ENCODE measurements around the gene PCDHGA11.
A peak's percentile ranks its signal among the peaks of the same experiment; 100 is the strongest.

Gene PCDHGA11

DNA sequence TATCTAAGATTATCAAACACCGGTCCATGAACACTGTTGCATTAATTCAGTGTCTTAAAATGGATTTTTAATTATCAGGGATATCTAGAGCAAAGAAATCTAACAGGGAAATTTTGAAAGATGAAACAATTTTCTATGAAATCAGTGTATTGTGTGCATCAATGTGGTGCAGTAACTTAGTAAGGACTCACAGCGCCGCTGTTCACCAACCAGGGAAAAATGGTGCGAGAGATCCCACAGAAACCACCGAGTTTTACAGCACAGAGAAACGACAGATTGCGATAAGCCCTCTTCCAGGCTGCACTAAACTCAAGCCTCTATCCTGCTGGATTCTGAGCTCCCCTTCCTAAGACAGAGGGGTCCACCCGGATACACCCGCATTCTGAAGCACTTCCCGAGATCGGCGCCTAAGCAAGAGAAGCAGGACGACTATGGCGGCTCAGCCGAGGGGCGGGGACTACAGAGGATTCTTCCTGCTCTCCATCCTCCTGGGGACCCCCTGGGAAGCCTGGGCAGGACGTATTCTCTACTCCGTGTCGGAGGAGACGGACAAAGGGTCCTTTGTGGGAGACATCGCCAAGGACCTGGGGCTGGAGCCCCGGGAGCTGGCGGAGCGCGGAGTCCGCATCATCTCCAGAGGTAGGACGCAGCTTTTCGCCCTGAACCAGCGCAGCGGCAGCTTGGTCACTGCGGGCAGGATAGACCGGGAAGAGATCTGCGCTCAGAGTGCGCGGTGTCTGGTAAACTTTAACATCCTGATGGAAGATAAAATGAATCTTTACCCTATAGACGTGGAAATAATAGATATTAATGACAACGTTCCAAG, 38.2 kb upstream of the PCDHGA11 start, which contains the start of gene PCDHGA7:
Gene PCDHGA7, plus strand, starts transcription at position 274 of the 826 bp plus-strand sequence. Its CDS starts 158 bp downstream, at position 432.
- Histone ChIP-seq H3K4me3 (ENCODE audit: low read depth, low read length) (peak within 1 kb of the TSS; percentile 40), H3K27ac (ENCODE audit: extremely low read depth, low read depth, low read length) (no peak within 1 kb of the TSS)
- POLR2A ChIA-PET: no interaction called here

More for the DNA sequence above, 38.2 kb upstream of the PCDHGA11 start, which contains the start of gene PCDHGA7:
- Histone ChIP-seq H3K36me3 (ENCODE audit: control insufficient read depth in 2 of 2, insufficient read depth in 1 of 2, low read length in 2 of 2) (no peaks in the 10 kb centered on the region), H3K4me1 (ENCODE audit: control insufficient read depth, insufficient read depth, low read length) (no peaks in the 10 kb centered on the region), H3K9me3 (ENCODE audit: control insufficient read depth, insufficient read depth, low read depth, low read length) (no peaks in the 10 kb centered on the region)
- CTCF ChIA-PET: interaction anchor here (0.6 to 1.7 kb wide), 11 partner anchors 9 to 513 kb away, joined by 3 to 8 read pairs (median 4); partner anchors contain the start of genes PCDHGA3, PCDHGA8 and PCDHGB5
- TF ChIP-seq ZNF266 (tag by site-specific recombination; IDR thresholded peaks at IDR 0.05; ENCODE audit: low read depth): no peak
- no peak for TF ChIP-seq ZNF248 (tag by site-specific recombination; IDR thresholded peaks at IDR 0.05)
- TF ChIP-seq, protein P1, sequence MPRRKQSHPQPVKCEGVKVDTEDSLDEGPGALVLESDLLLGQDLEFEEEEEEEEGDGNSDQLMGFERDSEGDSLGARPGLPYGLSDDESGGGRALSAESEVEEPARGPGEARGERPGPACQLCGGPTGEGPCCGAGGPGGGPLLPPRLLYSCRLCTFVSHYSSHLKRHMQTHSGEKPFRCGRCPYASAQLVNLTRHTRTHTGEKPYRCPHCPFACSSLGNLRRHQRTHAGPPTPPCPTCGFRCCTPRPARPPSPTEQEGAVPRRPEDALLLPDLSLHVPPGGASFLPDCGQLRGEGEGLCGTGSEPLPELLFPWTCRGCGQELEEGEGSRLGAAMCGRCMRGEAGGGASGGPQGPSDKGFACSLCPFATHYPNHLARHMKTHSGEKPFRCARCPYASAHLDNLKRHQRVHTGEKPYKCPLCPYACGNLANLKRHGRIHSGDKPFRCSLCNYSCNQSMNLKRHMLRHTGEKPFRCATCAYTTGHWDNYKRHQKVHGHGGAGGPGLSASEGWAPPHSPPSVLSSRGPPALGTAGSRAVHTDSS (tag by site-specific recombination; IDR thresholded peaks at IDR 0.05): no peak
- TF ChIP-seq ZNF677 (tag by site-specific recombination; IDR thresholded peaks at IDR 0.05): no peak
- TF ChIP-seq ZNF132 (tag by site-specific recombination; IDR thresholded peaks at IDR 0.05; ENCODE audit: borderline replicate concordance): no peak
- no peak for TF ChIP-seq ZNF2 (tag by site-specific recombination; IDR thresholded peaks at IDR 0.05)
- no peak for TF ChIP-seq OSR2 (tag by site-specific recombination; IDR thresholded peaks at IDR 0.05)
- TF ChIP-seq, protein P2, sequence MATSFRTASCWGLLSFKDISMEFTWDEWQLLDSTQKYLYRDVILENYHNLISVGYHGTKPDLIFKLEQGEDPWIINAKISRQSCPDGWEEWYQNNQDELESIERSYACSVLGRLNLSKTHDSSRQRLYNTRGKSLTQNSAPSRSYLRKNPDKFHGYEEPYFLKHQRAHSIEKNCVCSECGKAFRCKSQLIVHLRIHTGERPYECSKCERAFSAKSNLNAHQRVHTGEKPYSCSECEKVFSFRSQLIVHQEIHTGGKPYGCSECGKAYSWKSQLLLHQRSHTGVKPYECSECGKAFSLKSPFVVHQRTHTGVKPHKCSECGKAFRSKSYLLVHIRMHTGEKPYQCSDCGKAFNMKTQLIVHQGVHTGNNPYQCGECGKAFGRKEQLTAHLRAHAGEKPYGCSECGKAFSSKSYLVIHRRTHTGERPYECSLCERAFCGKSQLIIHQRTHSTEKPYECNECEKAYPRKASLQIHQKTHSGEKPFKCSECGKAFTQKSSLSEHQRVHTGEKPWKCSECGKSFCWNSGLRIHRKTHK (tag by site-specific recombination; IDR thresholded peaks at IDR 0.05): no peak
- TF ChIP-seq, protein P3, sequence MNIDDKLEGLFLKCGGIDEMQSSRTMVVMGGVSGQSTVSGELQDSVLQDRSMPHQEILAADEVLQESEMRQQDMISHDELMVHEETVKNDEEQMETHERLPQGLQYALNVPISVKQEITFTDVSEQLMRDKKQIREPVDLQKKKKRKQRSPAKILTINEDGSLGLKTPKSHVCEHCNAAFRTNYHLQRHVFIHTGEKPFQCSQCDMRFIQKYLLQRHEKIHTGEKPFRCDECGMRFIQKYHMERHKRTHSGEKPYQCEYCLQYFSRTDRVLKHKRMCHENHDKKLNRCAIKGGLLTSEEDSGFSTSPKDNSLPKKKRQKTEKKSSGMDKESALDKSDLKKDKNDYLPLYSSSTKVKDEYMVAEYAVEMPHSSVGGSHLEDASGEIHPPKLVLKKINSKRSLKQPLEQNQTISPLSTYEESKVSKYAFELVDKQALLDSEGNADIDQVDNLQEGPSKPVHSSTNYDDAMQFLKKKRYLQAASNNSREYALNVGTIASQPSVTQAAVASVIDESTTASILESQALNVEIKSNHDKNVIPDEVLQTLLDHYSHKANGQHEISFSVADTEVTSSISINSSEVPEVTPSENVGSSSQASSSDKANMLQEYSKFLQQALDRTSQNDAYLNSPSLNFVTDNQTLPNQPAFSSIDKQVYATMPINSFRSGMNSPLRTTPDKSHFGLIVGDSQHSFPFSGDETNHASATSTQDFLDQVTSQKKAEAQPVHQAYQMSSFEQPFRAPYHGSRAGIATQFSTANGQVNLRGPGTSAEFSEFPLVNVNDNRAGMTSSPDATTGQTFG (tag by site-specific recombination; IDR thresholded peaks at IDR 0.05; ENCODE audit: borderline replicate concordance): no peak
- no peak for TF ChIP-seq ZNF324 (tag by site-specific recombination; IDR thresholded peaks at IDR 0.05)
- no peak for TF ChIP-seq OVOL3 (tag by site-specific recombination; IDR thresholded peaks at IDR 0.05)
- TF ChIP-seq, protein P4, sequence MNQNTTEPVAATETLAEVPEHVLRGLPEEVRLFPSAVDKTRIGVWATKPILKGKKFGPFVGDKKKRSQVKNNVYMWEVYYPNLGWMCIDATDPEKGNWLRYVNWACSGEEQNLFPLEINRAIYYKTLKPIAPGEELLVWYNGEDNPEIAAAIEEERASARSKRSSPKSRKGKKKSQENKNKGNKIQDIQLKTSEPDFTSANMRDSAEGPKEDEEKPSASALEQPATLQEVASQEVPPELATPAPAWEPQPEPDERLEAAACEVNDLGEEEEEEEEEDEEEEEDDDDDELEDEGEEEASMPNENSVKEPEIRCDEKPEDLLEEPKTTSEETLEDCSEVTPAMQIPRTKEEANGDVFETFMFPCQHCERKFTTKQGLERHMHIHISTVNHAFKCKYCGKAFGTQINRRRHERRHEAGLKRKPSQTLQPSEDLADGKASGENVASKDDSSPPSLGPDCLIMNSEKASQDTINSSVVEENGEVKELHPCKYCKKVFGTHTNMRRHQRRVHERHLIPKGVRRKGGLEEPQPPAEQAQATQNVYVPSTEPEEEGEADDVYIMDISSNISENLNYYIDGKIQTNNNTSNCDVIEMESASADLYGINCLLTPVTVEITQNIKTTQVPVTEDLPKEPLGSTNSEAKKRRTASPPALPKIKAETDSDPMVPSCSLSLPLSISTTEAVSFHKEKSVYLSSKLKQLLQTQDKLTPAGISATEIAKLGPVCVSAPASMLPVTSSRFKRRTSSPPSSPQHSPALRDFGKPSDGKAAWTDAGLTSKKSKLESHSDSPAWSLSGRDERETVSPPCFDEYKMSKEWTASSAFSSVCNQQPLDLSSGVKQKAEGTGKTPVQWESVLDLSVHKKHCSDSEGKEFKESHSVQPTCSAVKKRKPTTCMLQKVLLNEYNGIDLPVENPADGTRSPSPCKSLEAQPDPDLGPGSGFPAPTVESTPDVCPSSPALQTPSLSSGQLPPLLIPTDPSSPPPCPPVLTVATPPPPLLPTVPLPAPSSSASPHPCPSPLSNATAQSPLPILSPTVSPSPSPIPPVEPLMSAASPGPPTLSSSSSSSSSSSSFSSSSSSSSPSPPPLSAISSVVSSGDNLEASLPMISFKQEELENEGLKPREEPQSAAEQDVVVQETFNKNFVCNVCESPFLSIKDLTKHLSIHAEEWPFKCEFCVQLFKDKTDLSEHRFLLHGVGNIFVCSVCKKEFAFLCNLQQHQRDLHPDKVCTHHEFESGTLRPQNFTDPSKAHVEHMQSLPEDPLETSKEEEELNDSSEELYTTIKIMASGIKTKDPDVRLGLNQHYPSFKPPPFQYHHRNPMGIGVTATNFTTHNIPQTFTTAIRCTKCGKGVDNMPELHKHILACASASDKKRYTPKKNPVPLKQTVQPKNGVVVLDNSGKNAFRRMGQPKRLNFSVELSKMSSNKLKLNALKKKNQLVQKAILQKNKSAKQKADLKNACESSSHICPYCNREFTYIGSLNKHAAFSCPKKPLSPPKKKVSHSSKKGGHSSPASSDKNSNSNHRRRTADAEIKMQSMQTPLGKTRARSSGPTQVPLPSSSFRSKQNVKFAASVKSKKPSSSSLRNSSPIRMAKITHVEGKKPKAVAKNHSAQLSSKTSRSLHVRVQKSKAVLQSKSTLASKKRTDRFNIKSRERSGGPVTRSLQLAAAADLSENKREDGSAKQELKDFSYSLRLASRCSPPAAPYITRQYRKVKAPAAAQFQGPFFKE (tag by site-specific recombination; IDR thresholded peaks at IDR 0.05; ENCODE audit: borderline replicate concordance): no peak
- no peak for TF ChIP-seq ZNF837 (tag by site-specific recombination; IDR thresholded peaks at IDR 0.05)
